K562 (cell line): Measurements from ENCODE around the gene TXNIP. TPM values are rescaled to one million over a fixed set of nuclear protein-coding genes. Genes with fewer than 3 reads are reported as not detected.

ENCODE experiments used
- E2F8 ChIP-seq: fragments of 450-650 bp; IDR thresholded peaks from 2 replicates; pipeline ENCODE4 v1.7.1; 2018; ENCODE audit warnings: mild to moderate bottlenecking, low read depth; ENCODE audit not compliant: partially characterized antibody
- HMGXB4 ChIP-seq: sonication (generic); formaldehyde crosslinking; IDR thresholded peaks from 2 replicates; pipeline ENCODE4 v1.8.1; 2023; ENCODE audit warnings: mild to moderate bottlenecking, missing genetic modification reagents
- SMARCA4 ChIP-seq: fragments of 450-650 bp; IDR thresholded peaks from 2 replicates; pipeline ENCODE4 v1.6.1; 2016
- SP1 ChIP-seq: sonication (generic); formaldehyde crosslinking; IDR thresholded peaks from 2 replicates; pipeline ENCODE4 v1.8.1; 2022; ENCODE audit warnings: mild to moderate bottlenecking, missing genetic modification reagents
- STAT5A ChIP-seq: IDR thresholded peaks from 2 replicates; pipeline ENCODE4 v1.6.1; 2012; ENCODE audit warnings: low read length, inconsistent platforms, borderline replicate concordance
- THRA ChIP-seq: fragments of 450-650 bp; IDR thresholded peaks from 2 replicates; pipeline ENCODE4 v1.6.1; 2017; ENCODE audit warnings: mild to moderate bottlenecking, moderate library complexity
- ZBTB40 ChIP-seq, 2 experiments: fragments of 450-650 bp in 1 of 2; sonication (generic) in 1 of 2; formaldehyde crosslinking in 1 of 2; IDR thresholded peaks; 2 replicates each; pipeline versions ENCODE4 v1.7.1 to v1.9.0; 2016 to 2022; ENCODE audit warnings: inconsistent platforms in 1 of 2, mild to moderate bottlenecking in 1 of 2, missing genetic modification reagents in 1 of 2
- ZKSCAN3 ChIP-seq: fragments of 250-450 bp; sonication (Bioruptor Pico); IDR thresholded peaks from 2 replicates; pipeline ENCODE4 v1.4.0; 2020
- ZNF583 ChIP-seq: fragments of 250-450 bp; sonication (Bioruptor Pico); IDR thresholded peaks from 2 replicates; pipeline ENCODE4 v1.4.0; 2020
- ZNF699 ChIP-seq: fragments of 250-450 bp; sonication (Bioruptor Pico); IDR thresholded peaks from 2 replicates; pipeline ENCODE4 v1.8.0; 2021; ENCODE audit warnings: mild to moderate bottlenecking, moderate library complexity; ENCODE audit not compliant: insufficient replicate concordance
- ZNF707 ChIP-seq: fragments of 250-450 bp; sonication (Bioruptor Pico); conservative IDR thresholded peaks from 2 replicates; pipeline ENCODE4 v1.8.0; 2022; ENCODE audit warnings: inconsistent platforms, mild to moderate bottlenecking, moderate library complexity
- polyA plus RNA-seq, 8 experiments: library from polyadenylated mRNA; depleted of rRNA in 4 of 8; stranded (reverse) in 5 of 8; unstranded in 3 of 8; fragments of >200 nt; fragmentation: Nextera tagmentation in 2 of 8; fragmentation: Illumina TruSeq in 1 of 8; extraction: Ambion mirVana in 2 of 8; extraction: Trizol in 1 of 8; gene quantifications; 2 replicates each; pipeline versions ENCODE4 v1.2.1 to v1.2.3, GENCODE V29; 2011 to 2014; ENCODE audit warnings: inconsistent platforms in 1 of 8, missing spikeins in 1 of 8
- total RNA-seq, 7 experiments: library from RNA; depleted of rRNA in 6 of 7; stranded (reverse); fragments of >200 nt in 6 of 7; fragmentation: Illumina TruSeq in 2 of 7; extraction: Trizol in 2 of 7; gene quantifications; 2 replicates each; pipeline versions ENCODE4 v1.2.1 to v1.2.3, GENCODE V29; 2011 to 2021; ENCODE audit warnings: low replicate concordance in 1 of 7

The TXNIP gene
- total and polyA plus RNA-seq, 9 of the 15 experiments (the other 6 are each of a cell fraction or from before 2014, with no cell fraction given), result 120 to 499 (median 257) TPM

GRCh38 chr1:145957443-145958319 is 38.7 kb downstream of the TXNIP start, which contains the start of gene LIX1L (continued):
- TF ChIP-seq ZBTB40 (IDR thresholded peaks at IDR 0.05), result peak; percentile 11
- no peak for TF ChIP-seq ZBTB40 (CRISPR knock-in tag; IDR thresholded peaks at IDR 0.05)
- no peak for TF ChIP-seq STAT5A
- no peak for TF ChIP-seq THRA
- TF ChIP-seq SMARCA4, result 0 out of 2 replicates have a peak, but pooled peaks have one; percentile 36
- no peak for TF ChIP-seq ZNF707
- TF ChIP-seq ZNF699 (CRISPR knock-in tag), result no peak
- TF ChIP-seq E2F8, result no peak
- TF ChIP-seq HMGXB4 (CRISPR knock-in tag), result no peak
- TF ChIP-seq SP1 (CRISPR knock-in tag), result peak; percentile 84
- TF ChIP-seq ZKSCAN3 (CRISPR knock-in tag), result no peak
- no peak for TF ChIP-seq ZNF583
